HS-27A (cell line): ENCODE measurements around the gene CPXM2.

Source experiments
- DNase-seq: peaks from one replicate; pipeline ENCODE4 v3.0.0-alpha.2; 2012; ENCODE audit warnings: low read depth, missing footprints

CPXM2 gene

DNA sequence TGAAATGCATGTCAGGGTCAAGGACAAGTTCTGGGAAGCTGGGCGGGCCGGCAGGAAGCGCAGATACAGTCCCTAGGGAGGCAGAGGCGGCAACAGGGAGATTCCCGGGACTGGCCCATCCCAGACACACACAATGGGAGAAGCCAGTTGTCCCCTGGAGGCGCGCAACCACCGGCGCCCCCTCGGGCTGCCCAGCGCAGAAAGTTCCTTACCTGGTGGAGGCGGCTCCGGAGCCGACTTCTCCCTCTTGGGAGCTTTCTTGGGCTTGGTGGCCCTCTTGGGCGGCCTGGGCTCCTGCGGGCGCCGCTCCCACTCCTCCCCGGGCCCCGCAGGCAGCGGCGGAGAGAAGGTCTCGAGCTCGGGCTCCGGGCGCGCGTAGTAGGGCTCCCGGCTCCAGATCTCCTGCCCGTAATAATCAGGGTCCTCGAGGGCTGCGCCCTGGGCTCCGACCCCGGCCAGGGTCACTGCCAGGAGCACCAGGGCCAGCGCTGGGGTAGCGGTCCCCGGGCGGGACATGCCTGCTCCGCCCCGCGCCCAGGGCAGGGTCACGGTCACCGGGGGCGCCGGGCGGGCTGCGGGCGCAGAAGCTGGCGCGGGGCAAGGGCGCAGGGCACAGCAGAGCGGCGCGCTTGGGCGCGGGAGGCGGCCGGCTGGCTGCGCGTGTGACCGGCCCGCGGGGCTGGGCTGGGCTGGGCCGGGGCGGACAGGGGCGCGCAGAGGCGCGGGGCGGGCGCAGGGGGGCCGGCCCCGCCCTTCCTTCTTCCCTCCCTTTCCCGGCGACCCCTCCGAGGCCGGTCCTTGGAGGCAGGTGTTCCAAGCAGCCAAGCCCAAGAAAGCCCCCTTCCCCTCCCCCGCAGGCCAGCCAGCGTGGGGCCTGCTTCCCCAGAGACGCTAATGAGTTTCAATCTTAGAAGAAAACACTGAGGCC lies at the start of gene CPXM2:
Gene CPXM2 (minus strand): TSS at position 664 of the 928 bp plus-strand sequence. CDS start 148 bp downstream, at position 516.
- DNase-seq, result no peak

DNA sequence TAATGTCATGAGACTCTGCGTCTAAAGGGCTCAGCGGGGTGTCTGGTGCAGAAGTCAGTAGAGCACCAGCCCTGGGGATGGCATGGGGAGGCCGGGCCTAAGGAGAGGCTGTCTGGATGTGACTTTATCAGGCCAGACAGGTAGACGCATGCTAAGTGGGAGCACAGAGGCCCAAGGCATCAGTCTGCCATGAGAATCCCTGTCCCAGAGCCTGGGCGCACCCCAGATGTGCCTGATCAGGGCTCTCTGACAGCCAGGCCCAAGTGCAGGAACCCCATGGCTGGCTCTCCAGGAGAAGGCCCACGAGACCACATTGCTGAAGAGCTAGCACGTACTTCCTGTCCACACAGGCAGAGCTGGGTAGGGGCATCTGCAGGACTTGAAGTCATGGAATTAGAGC lies 48.0 kb upstream of the CPXM2 start:
- no peak for DNase-seq

DNA sequence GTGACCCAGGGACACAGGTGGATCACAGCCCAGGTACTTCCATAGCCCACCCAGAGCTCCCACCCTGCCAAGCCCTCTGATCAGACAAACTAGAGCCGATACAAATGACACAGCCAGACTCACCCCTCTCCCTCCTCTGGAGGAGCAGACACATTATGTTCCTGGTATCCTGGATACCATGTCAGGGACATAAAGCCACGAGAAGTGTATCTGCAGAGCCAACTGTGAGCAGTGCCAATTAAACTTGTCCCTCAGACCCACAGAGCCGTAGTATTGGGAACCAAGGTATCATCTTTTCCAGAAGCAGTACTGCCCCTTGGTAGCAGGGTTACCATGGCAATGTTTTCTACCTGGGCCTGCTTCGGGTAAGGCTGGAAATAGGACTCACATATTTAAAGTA lies 47.3 kb upstream of the CPXM2 start:
- no peak for DNase-seq

DNA sequence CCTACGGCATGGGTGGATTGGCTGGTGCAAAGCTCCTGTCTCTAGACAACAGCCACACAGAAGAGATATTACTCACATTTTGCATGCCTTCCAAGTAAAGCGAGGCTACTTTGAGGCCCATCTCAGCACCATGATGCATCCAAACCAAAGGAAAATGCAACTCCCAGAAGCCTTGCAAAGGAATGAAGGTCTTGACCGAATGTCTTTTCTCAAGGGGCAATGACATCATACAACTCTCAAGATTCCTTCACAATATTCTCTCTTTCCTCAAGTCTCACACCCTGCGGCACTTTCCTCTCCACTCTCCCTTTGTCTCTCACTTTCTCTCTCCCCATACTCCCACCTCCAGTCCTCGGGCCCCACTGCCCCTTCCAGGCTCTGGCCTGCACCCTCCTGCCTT lies 44.8 kb upstream of the CPXM2 start:
- DNase-seq, result no peak

DNA sequence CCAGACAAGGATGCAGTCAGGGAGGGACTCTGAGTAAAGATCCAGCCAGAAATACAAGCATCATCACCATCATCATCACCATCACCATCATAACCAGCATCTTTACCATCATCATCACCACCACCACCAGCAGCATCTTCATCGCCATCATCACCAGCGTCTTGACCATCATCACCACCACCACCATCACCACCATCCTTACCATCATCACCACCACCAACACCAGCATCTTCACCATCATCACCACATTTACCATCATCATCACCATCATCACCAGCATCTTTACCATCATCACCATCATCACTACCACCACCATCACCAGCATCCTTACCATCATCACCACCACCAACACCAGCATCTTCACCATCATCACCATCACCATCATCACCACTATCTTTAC lies 44.1 kb upstream of the CPXM2 start:
- DNase-seq, result no peak

DNA sequence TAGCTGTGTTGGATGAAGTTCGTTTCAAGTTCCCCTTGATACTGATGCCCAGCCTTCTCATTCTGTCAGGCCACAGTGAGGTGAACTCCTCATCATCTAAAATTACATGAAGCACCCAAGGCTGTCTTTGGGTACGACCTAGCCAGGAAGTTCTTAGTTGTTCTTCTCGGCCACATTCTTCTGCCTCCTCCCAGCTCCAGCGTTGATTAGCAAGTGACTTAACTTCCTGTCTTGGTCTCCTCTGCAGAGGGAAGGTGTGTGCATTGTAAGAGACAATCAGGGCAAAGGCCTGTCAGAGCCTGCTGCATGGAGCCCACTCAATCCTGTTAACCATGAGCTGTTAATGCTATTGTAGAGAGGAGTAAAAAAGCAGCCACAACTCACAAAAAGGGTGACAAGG lies 43.2 kb upstream of the CPXM2 start:
- DNase-seq, result no peak

DNA sequence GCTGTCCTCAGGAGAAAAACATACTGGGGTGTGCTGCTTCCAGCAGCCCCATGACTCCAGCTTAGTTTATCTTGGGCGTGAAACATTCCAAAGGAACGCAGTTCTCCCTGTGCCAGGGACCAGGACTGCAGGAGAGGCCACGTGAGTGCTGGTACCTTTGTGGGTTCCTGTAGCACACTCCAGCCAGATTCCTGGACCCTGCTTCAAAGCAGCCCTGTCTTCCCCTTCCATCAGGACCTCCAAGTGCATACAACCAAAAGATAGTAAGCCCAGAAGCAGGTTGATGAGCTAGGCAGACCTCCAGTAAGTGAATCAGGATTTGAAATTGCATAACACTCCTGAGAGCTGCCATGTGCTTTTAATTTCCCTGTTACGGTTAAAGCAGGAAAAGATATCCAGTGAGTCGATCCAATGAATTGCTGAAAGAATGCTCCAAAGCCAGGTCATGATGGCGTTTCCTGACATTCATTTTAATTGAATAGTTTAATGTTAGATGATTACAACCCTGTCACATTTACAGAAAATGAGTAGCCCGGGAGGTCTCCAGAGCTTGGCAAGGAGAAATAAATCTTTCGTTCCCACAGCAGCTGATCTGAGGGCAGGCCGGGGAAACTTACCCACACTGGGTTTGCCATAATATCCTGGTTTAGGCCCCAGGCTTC lies 38.9 kb upstream of the CPXM2 start:
- DNase-seq, result no peak

DNA sequence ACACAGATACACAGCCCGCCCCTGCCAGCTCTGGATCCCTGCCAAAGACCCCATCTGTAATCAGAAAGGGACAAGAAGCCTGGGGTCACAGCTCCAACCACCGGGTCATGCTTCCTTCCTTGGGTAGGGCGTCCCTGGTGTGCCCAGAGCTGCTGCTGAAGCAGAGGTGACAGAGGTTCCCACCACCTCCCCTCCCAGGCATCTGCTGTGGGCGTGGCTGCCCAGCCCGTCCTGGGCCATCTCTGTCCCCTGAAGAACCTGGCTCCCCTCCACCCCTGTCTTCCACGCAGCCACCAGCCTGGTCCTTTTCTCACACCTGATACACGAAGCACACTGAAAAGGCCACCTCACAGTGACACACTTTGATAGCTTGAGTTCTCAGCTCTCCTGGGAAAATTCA lies 38.2 kb upstream of the CPXM2 start:
- DNase-seq, result no peak

DNA sequence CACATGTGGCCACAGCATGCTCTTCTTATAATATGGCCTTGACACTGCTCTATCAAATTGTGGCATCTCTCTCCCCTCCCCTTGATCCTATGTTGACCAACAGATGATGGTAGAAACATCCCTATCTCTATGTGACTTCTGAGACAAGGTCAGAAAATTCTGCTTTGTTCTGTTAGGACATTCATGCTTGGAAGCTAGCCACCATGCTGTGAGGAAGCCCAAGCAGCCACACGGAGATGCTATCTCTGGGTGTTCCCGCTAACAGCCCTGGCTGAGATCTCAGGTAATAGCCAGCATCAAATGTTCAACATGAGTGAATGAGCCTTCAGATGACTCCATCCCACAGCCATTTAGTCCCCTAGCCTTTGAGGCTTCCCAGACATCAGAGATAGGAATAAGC lies 36.8 kb upstream of the CPXM2 start:
- DNase-seq, result no peak

DNA sequence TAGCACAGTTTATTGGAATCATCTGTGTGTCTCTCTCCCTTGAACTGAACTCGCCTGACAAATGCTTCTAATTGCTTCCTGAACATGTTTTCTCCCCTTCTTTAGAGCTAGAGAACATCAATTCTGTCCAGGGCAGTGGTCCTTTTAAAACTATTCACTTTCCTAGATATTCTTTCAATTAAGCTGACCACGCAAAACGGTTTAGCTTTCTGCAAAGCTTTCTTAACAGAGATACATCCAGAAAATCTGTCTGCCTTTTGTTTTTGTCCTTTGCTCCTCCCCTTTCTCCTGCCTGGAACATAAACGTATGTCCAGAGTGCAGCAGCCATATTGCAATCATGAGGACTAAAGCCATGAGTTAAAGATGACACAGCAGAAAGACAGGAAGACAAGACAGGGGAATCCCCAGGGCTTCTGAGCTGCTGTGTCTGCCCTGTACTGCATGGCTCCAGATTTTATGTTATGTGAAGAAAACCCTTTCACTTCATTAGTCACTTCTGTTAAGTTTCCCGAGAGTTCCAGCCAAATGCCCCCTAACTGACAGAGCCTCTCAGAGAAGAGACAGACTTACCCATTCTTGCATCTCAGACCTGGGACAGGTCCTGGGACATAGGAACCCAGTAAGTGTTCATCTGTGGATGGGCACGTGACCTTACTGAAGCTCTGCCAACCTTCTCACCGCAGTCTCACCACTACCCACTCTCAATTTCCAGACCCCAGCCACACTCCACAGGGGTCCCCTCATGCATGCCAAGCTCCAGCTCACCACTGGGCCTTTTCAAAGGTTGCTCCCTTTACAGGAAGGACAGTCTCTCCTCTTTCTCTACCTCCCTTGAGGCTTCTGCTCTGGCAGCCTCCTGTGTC lies 35.0 kb upstream of the CPXM2 start:
- no peak for DNase-seq

DNA sequence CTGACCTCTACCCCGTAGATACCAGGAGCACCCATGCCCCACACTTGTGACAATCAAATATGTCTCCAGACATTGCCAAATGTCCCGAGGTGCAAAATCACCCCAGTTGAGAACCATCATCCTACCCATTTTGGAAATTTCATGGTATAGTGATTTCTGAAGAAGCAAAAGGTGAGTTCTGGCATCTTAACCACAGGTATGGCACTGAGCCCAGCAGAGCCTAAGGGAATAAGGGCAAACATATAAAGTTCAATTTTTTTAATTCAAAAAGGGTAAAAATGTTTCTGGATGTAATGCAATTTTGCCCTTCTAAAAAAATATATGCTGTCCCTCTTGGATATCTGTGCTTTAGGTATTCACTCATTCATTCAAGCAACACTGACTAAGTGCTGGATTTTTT lies 30.5 kb upstream of the CPXM2 start:
- DNase-seq, result no peak

DNA sequence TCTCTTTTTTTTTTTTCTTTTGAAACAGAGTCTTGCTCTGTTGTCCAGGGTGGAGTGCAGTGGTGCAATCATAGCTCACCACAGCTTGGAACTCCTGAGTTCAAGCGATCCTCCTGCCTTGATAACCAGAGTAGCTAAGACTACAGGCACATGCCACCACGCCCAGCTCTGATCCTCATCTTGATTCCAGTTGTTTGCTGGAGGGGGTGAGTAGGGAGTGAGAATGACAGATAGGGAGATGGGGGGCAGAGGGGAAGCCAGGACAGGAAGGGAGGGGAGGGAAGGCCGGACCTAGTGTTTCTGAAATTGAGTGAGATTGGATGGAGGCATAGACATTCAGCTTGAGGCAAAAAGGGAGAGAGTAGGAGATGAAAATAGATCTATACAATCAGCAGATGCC lies 25.2 kb upstream of the CPXM2 start:
- no peak for DNase-seq

DNA sequence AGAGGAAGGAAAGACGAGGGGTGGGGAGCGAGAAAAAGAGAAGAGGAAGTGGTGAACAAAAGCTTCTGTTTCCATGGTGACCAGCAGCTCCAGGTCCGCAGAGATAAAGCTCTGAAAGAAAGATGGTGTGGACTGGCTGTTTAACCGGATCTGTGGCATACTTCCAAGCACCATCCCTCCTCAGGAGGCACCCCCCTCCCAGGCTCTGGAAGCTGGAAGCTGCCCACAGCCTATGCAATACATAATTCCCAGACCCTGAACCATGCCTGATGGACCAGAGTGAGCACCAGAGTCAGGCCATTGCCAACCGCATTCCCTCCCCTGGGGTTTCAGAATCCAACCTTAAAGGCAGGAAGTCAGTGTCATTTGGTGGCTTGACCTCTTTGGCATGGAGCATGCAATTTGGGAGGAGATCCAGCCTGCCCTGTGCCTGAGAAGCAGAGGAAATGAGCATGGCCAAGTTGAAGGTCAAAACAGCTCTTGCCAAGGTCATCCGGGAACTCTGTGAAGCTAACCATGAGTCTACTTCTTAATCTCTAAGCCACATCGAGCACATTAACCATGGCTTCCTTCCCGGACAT lies 22.2 kb upstream of the CPXM2 start:
- no peak for DNase-seq

DNA sequence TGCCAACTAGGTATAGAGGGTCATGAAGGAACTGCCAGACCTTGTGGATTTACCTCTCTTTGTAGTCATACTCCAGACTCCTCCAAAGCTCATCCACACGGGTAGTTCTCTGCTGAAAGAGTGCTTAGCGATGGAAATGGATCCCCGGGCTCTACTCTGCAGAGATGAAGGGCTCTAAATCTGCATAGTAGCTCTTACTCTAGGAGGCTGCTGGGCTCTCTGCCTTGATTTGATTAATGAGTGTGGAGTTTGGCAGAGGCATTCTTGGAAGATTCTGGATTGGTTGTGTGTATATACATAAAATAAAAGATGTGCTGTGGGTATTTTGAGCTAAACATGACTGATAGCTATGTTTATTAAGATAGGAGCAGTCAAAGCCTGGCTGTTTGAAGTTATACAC lies 21.3 kb upstream of the CPXM2 start:
- DNase-seq, result no peak

DNA sequence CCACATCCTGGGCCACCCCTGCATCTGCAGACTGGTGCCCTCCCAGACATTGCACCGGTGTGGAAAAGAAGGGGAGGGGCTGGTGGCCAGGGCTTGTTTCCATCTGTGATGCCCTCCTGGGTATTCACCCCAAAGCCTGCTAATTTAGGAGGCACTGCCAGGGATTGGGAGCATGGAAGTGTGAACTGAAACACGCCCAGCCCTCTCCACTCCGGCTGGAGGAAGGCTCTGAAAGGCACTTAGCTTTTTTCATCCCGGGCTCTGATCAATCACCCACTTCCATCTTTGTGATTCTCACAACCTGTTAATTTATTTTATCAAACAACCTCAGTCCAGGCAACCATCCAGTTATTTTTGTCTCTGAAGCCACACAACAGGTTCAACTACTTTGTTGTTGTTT lies 20.9 kb upstream of the CPXM2 start:
- no peak for DNase-seq

DNA sequence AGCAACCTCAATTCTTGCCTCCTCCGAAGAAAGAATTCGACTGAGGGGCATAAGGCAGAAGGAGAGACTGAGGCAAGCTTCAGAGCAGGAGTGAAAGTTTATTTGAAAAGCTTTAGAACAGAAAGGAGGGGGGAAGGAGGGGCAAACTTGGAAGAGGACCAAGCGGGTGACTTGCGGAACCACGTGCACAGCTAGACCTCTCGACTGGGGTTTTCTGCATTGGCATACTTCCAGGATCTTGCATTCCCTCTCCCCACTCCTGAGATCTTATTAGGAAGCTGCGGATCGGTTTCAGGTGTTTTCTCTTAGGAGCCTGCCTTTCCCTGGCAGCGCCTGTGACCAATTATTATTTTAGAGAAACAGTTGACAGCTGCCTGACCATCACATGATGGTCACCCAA lies 20.3 kb upstream of the CPXM2 start:
- DNase-seq, result no peak

DNA sequence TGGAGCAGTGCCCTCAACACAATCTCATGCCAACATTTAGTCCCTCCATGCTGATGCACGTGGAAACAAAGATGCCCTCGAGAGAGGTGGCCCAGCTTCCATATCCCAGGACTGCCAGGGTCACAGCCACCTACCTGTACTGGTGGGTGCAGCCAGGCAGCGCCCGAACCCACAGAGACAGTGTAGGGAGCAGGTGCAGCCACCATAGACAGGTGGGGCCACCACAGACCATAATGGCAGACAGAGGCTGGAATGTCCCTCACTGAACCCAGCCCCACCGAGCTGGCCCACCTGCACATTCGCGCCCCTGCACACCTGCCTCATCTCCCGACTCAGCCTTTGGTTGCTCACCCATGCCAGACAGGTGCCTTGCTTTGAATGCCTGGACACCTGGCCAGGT lies 18.3 kb upstream of the CPXM2 start:
- no peak for DNase-seq

DNA sequence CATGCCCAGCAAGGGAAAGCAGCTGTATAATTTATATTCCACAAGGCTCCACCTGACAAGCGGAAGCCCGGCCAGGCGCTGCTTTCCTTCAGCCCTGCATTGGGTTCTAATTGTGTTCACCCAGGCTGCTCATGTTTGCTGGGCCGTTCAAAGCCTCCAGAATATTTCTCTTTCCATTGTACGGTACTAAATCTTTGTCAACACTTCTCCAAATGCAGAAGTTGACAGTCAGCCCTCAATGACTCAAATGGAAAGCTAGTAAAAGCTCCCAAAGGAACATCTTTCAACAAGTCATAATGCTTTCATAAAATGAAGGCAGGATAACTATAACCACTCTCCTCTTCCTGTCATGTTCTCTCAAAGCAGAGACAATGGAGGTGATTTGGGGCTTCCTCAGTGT lies 17.8 kb upstream of the CPXM2 start:
- no peak for DNase-seq

DNA sequence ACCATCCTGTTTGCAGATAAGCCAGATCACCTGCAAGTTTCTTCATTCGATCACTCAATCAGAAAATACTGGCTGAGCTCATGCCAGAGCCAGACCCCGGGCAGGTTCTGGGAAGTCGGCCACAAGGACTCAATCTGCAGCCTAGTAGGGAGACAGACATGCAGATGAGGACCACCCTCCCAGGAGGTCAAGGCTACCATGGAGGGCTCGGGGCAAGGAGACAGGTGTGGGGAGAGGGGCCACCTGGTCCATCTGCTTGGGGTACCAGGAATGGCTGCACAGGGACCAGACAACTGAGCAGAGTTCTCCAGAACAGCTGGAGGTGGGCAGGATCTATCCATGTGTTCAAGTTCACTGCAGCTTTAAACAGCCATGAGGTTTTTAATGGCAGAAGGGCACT lies 16.8 kb upstream of the CPXM2 start:
- DNase-seq, result no peak

DNA sequence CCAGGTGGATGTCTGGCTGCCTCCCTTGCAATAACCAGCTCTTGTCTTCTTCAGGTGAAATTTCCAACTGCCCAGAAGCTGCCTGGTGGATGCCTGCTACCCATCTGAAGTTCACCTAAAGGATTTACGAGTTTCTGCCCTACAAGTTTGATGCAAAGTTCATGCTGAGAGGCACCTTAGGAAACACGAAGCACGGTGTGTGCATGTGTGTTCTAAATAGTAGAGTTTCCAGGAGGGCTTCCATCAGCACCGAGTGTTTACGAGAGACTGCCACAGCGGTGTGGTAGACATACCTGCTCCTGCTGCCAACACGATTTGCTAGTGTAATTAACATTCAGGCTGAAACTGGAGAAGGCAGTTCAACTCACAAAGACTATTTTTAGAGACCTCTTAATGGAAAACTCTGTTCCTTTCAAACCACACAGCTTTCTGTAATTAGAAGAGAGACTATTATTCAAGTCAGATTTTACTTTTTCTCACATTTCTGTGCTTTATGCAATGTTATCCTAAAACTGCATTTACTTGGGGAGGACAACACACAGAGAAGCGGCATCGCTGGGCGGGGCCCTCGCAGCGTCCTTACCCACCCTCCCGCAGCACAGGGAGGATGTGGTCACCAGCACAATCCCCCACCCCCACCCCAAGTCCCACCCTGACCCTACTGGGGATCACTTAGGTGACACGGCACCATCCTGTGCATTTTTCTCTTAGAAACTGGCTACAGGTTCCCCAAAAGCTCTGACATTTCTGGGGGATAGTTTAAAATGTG lies 15.5 kb upstream of the CPXM2 start:
- DNase-seq, result no peak

DNA sequence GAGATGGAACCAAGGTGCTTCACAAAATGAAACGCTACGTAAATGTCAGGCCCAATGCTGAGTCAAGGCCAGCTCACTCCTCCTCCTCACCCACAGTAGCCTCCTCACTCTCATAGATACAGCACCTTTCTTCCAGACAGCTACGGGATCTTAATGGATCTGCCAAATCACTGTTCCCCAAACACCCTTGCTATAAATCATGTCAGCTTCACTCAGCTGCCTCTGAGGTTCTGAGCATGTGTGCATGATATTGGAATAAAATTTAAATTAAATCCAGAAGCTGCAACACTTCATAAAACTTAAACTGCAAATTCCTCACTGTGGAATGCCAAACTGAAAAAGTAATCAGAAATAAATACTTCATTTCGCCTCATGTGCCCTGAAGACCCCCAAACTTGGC lies 14.7 kb upstream of the CPXM2 start:
- DNase-seq, result no peak
